Uterus (tissue), 4 donors: Measurements from ENCODE around the gene DMRTC2. TPM values are rescaled to one million over a fixed set of nuclear protein-coding genes. Genes with fewer than 3 reads are reported as not detected.

Experiments used
- DNase-seq, 2 donors: peaks; one replicate each; pipeline ENCODE4 v3.0.0-alpha.2; 2019 to 2020
- H3K27ac ChIP-seq, 2 donors: fragments of 200-600 bp; sonication (generic); 1 replicate in 1 of 2; 2 replicates in 1 of 2; pipeline ENCODE4 v1.5.1; 2016 to 2018
- H3K27me3 ChIP-seq, 2 donors: fragments of 200-600 bp; sonication (generic); one replicate each; pipeline ENCODE4 v1.5.1; 2018 to 2019; ENCODE audit warnings: control low read depth in 1 of 2
- H3K36me3 ChIP-seq, 2 donors: fragments of 200-600 bp; sonication (generic); one replicate each; pipeline ENCODE4 v1.5.1; 2019; ENCODE audit warnings: control low read depth in 1 of 2
- H3K4me1 ChIP-seq, 2 donors: fragments of 200-600 bp; sonication (generic); one replicate each; pipeline ENCODE4 v1.5.1; 2018 to 2019; ENCODE audit warnings: control low read depth in 1 of 2
- H3K4me3 ChIP-seq, 2 donors: fragments of 200-600 bp; sonication (generic); 1 replicate in 1 of 2; 2 replicates in 1 of 2; pipeline ENCODE4 v1.5.1; 2018 to 2019; ENCODE audit warnings: mild to moderate bottlenecking in 1 of 2
- H3K9me3 ChIP-seq, 2 donors: fragments of 200-600 bp; sonication (generic); one replicate each; pipeline ENCODE4 v1.5.1; 2019; ENCODE audit warnings: control low read depth in 1 of 2
- CTCF ChIP-seq, 4 experiments: fragments of 200-600 bp in 2 of 4; fragments of 450-650 bp in 2 of 4; sonication (generic) in 2 of 4; IDR thresholded peaks; one replicate each; pipeline ENCODE4 v1.5.1; 2016 to 2019; ENCODE audit warnings: antibody characterized with exemption in 4 of 4, mild to moderate bottlenecking in 2 of 4, moderate library complexity in 1 of 4
- POLR2A ChIP-seq, 2 donors: fragments of 450-650 bp; IDR thresholded peaks; one replicate each; pipeline ENCODE4 v1.6.1; 2016; ENCODE audit warnings: antibody characterized with exemption in 2 of 2, mild to moderate bottlenecking in 1 of 2, moderate library complexity in 1 of 2
- intact Hi-C: fragments of 100-400 bp; cut with DNase I; formaldehyde crosslinking; loops from one replicate; pipeline ENCODE4 v1.15.1; 2023; ENCODE audit warnings: low total_unique reads
- total RNA-seq, 4 donors: library from RNA; depleted of rRNA in 3 of 4; stranded (reverse); fragments of >200 nt in 3 of 4; gene quantifications; one replicate each; pipeline versions ENCODE4 v1.1.0 to v1.2.4, GENCODE V29; 2014 to 2023
- donor health status: DM: yes; HTN: yes; CAD: no.

DMRTC2 gene
- total RNA-seq, 4 donors from 2014 or later, result 0.14 TPM; not detected in 3

- Histone ChIP-seq H3K36me3 (no peaks in the 10 kb centered on the region), H3K27ac (peak overlapping the region; percentile 75 to 98), H3K27me3 (no peaks in the 10 kb centered on the region), H3K4me3 (peak overlapping the region in 1 of 2 donors; percentile 28), H3K4me1 (peaks cover 6 to 24% of the 10 kb centered on the region in 2 donors), H3K9me3 (no peaks in the 10 kb centered on the region)
- DNase-seq, result no peak
- no peak for TF ChIP-seq POLR2A (IDR thresholded peaks at IDR 0.05)
- TF ChIP-seq CTCF (IDR thresholded peaks at IDR 0.05), result no peak
- intact Hi-C loops, result no loop called here
These were observed 14.4 kb downstream of the DMRTC2 start for GRCh38 chr19:41859213-41859617.

GRCh38 chr19:41859618-41860418 lies 15.0 kb downstream of the DMRTC2 start, which contains the start of gene RPS19:
Gene RPS19, plus strand, starts transcription at chr19:41860255. Its CDS starts 520 bp downstream, at chr19:41860775.
- H3K27ac ChIP-seq, result peak within 1 kb of the TSS; percentile 90 to 98
- DNase-seq, result peak; percentile 98 to 100
- no peaks in the 10 kb centered on the region for H3K27me3 ChIP-seq
- H3K4me1 ChIP-seq, result peaks cover 6 to 24% of the 10 kb centered on the region in 2 donors
- no peaks in the 10 kb centered on the region for H3K36me3 ChIP-seq
- no peaks in the 10 kb centered on the region for H3K9me3 ChIP-seq
- intact Hi-C loops, result no loop called here
- H3K4me3 ChIP-seq, result peak within 1 kb of the TSS; percentile 65 to 77
- TF ChIP-seq CTCF (IDR thresholded peaks at IDR 0.05) (peak; percentile 46 to 85 (median 74)), POLR2A (IDR thresholded peaks at IDR 0.05) (peak; percentile 45 to 81)

GRCh38 chr19:41860419-41861115 lies 15.7 kb downstream of the DMRTC2 start:
- H3K4me3 ChIP-seq, result peak overlapping the region; percentile 65 to 77
- H3K27me3 ChIP-seq, result no peaks in the 10 kb centered on the region
- TF ChIP-seq POLR2A (IDR thresholded peaks at IDR 0.05) (no peak), CTCF (IDR thresholded peaks at IDR 0.05) (no peak)
- no peaks in the 10 kb centered on the region for H3K36me3 ChIP-seq
- no peaks in the 10 kb centered on the region for H3K9me3 ChIP-seq
- peaks cover 6 to 27% of the 10 kb centered on the region in 2 donors for H3K4me1 ChIP-seq
- no peak for DNase-seq
- peak overlapping the region; percentile 90 to 98 for H3K27ac ChIP-seq
- intact Hi-C loops, result no loop called here

GRCh38 chr19:41861116-41861768 lies 16.4 kb downstream of the DMRTC2 start:
- Histone ChIP-seq H3K9me3 (no peaks in the 10 kb centered on the region), H3K27me3 (no peaks in the 10 kb centered on the region), H3K4me1 (peaks cover 6 to 27% of the 10 kb centered on the region in 2 donors), H3K4me3 (peak overlapping the region; percentile 65 to 77), H3K27ac (peak overlapping the region; percentile 90 to 98), H3K36me3 (no peaks in the 10 kb centered on the region)
- TF ChIP-seq CTCF (IDR thresholded peaks at IDR 0.05) (no peak), POLR2A (IDR thresholded peaks at IDR 0.05) (no peak)
- DNase-seq, result no peak
- intact Hi-C loops, result no loop called here
